PFSK-1 (cell line): ENCODE data around the gene TRAPPC14.

Experiments
- FOXP2 ChIP-seq: optimal IDR thresholded peaks from 2 replicates; pipeline ENCODE3; 2011; ENCODE audit warnings: borderline replicate concordance, control low read depth, inconsistent platforms; ENCODE audit not compliant: insufficient read depth; ENCODE audit errors: extremely low read length, extremely low read depth
- POLR2AphosphoS5 ChIP-seq: IDR thresholded peaks from 2 replicates; pipeline ENCODE4 v1.6.1; 2012; ENCODE audit warnings: low read depth, mild to moderate bottlenecking, control low read depth, low read length, moderate library complexity
- REST ChIP-seq, 2 experiments: IDR thresholded peaks; 2 replicates each; pipeline versions ENCODE4 v1.6.1 to v1.8.0; 2011 to 2012; ENCODE audit warnings: low read depth in 2 of 2, low read length in 2 of 2, control low read depth in 1 of 2, inconsistent platforms in 1 of 2, mild to moderate bottlenecking in 1 of 2, moderate library complexity in 1 of 2; ENCODE audit not compliant: insufficient read depth in 1 of 2
- SIN3A ChIP-seq: IDR thresholded peaks from 2 replicates; pipeline ENCODE4 v1.6.1; 2012; ENCODE audit warnings: mild to moderate bottlenecking, low read length, moderate library complexity, borderline replicate concordance; ENCODE audit not compliant: insufficient read depth
- TAF1 ChIP-seq: IDR thresholded peaks from 2 replicates; pipeline ENCODE4 v1.6.1; 2012; ENCODE audit warnings: low read length, control low read depth, borderline replicate concordance; ENCODE audit not compliant: insufficient read depth

Gene TRAPPC14

GRCh38 chr7:100107125-100107737 is 51.3 kb downstream of the TRAPPC14 start:
- TF ChIP-seq FOXP2 (no peak), TAF1 (no peak), REST (IDR thresholded peaks at IDR 0.05; ENCODE audit: insufficient read depth in 1 of 2, low read depth in 2 of 2, low read length in 2 of 2) (no peak), POLR2AphosphoS5 (no peak), SIN3A (no peak)

GRCh38 chr7:100106633-100107032 is 51.9 kb downstream of the TRAPPC14 start:
- TF ChIP-seq FOXP2 (no peak), TAF1 (no peak), SIN3A (no peak), REST (IDR thresholded peaks at IDR 0.05; ENCODE audit: insufficient read depth in 1 of 2, low read depth in 2 of 2, low read length in 2 of 2) (no peak), POLR2AphosphoS5 (no peak)

GRCh38 chr7:100105534-100105933 is 53.0 kb downstream of the TRAPPC14 start:
- TF ChIP-seq FOXP2 (no peak), TAF1 (no peak), REST (IDR thresholded peaks at IDR 0.05; ENCODE audit: insufficient read depth in 1 of 2, low read depth in 2 of 2, low read length in 2 of 2) (no peak), SIN3A (no peak), POLR2AphosphoS5 (no peak)
